ELF-1 (cell line): ENCODE measurements around the gene PRADC1.
"Not testable (repeated sequence)": the region's sequence is repeated elsewhere in the genome, so short reads cannot be mapped to it uniquely, and the experiment has no call there.

Experiments used
- DNase-seq: peaks from one replicate; pipeline ENCODE4 v3.0.0-alpha.2; 2016; ENCODE audit warnings: low read depth, low spot score

Gene PRADC1

GRCh38 chr2:73203055-73203681, 29.9 kb downstream of the PRADC1 start:
- peak; percentile 58 for DNase-seq

- peak; percentile 62 for DNase-seq
These were observed 30.6 kb downstream of the PRADC1 start, which contains the start of gene NOTO for GRCh38 chr2:73202156-73203054. Gene NOTO (plus strand): TSS chr2:73202574. CDS start chr2:73202667, 93 bp downstream.

GRCh38 chr2:73200281-73200680, 32.8 kb downstream of the PRADC1 start:
- not testable (repeated sequence) for DNase-seq

- DNase-seq = no peak
These were observed 35.5 kb downstream of the PRADC1 start for GRCh38 chr2:73197579-73197978.

GRCh38 chr2:73187549-73187948, 45.5 kb downstream of the PRADC1 start:
- DNase-seq = no peak

GRCh38 chr2:73185965-73186364, 47.1 kb downstream of the PRADC1 start:
- DNase-seq = no peak
